ENCODE measurements around the gene ARHGAP26.
A peak's percentile ranks its signal among the peaks of the same experiment; 100 is the strongest.

Gene ARHGAP26

GRCh38 chr5:142852416-142853198 is 82.4 kb downstream of the ARHGAP26 start:
- DNase-seq (ENCODE audit: low spot score): no peak

DNA sequence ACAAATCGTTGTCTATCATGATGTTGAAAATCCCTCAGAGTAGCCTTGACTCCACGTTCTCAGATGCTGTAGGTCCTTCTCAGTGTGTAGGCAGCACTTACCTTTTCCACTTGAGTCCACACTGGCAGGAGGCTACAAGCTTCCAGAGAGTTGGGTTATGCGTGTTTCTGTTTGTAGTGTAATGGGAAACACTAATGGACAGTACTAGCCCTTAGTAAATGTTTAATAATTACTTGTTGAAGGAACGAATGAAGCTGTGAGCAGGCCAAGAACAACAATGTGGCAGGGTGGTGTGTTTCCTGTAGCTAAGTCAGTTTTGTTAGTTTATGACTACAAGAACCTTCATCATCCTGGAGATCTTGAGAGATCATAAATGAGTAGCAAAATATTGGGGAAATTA is 83.5 kb downstream of the ARHGAP26 start:
- DNase-seq (ENCODE audit: low spot score): no peak

DNA sequence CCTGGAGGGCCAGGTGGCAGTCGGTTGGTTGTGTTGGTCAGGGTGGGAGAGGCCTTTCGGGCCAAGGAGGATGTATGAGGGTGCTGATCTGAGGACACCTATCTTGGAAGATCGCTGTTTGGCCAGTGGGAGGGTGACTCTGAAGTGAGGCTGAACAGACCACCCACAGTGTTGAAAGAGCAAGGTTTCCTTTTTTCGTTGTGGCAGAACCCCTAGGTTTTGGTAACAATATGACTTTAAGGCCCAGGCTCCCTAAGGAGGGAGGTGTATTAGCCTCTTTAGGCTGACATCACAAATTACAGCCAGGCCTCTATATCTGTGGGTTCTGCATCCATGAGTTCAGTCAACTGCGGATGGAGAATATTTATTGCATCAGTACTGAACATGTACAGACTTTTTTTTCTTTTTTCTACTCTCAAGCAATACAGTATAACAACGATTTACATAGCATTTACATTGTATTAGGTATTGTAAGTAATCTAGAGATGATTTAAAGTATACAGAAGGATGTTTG is 86.1 kb downstream of the ARHGAP26 start:
- DNase-seq (ENCODE audit: low spot score): no peak

- DNase-seq (ENCODE audit: low spot score): no peak
Observed at GRCh38 chr5:142857405-142857804, 87.2 kb downstream of the ARHGAP26 start.

DNA sequence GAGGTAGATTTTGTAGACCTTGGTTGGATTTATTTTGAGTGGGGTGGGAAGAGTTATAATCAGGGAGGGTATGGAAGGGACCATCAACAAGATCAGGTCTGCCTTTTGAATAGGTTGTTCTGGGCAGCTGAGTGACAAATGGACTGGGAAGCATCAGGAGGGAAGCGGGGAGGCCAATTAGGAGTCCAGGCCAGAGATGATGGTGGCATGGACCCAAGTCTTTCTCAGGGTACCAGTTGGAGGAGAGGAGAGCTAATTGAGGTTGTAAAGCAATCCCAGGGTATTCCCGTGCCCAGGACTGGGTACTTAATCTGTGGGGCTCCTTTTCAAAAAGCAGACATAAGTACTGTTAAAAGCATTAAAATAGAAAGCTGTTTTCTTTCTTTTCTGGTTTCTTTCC is 88.9 kb downstream of the ARHGAP26 start:
- DNase-seq (ENCODE audit: low spot score): no peak

- DNase-seq (ENCODE audit: low spot score): no peak
Observed at GRCh38 chr5:142860270-142860669, 90.1 kb downstream of the ARHGAP26 start.

- no peak for DNase-seq (ENCODE audit: low spot score)
Observed at GRCh38 chr5:142861011-142861410, 90.8 kb downstream of the ARHGAP26 start.

DNA sequence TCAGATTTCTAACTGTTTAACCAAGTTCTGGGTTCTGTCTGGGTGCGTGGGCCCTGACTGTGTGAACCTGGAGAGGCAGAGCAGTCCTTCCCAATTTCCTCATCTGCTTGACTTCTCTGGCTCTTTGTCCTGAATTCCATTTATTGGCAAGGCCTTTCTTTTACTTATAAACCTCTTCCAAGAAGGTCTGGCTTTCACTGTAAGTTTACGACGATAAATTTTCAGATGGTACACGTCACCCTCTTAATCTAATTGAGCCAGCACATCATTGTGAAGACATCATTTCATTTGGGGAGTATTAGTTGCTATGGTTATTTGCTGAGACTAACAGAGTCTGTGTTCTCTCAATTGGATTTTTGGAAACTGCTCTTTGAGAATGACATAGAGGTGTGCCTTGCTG is 92.4 kb downstream of the ARHGAP26 start:
- DNase-seq (ENCODE audit: low spot score): no peak

DNA sequence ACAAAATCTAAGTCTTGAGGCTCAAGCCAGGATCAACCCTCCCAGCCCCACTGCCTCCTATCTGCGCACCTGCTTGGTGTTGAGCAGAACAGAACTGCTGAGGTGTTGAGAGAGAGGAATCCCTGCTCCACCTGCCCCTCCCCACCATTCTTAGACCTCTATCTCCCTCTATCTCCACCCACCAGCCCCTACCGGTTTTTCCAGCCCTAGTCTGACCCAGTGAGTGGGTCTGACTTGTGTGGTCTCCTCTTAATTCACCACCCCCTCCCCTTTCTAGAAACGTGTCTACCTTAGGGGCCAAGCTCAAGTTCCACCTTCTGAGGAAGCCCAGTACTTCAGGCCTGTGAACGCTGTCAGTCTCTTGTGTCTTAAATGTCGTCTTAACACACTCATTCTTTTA is 93.7 kb downstream of the ARHGAP26 start:
- DNase-seq (ENCODE audit: low spot score): no peak

GRCh38 chr5:142864290-142865260 is 94.4 kb downstream of the ARHGAP26 start:
- DNase-seq (ENCODE audit: low spot score): no peak

- no peak for DNase-seq (ENCODE audit: low spot score)
Observed at GRCh38 chr5:142865631-142866030, 95.5 kb downstream of the ARHGAP26 start.

DNA sequence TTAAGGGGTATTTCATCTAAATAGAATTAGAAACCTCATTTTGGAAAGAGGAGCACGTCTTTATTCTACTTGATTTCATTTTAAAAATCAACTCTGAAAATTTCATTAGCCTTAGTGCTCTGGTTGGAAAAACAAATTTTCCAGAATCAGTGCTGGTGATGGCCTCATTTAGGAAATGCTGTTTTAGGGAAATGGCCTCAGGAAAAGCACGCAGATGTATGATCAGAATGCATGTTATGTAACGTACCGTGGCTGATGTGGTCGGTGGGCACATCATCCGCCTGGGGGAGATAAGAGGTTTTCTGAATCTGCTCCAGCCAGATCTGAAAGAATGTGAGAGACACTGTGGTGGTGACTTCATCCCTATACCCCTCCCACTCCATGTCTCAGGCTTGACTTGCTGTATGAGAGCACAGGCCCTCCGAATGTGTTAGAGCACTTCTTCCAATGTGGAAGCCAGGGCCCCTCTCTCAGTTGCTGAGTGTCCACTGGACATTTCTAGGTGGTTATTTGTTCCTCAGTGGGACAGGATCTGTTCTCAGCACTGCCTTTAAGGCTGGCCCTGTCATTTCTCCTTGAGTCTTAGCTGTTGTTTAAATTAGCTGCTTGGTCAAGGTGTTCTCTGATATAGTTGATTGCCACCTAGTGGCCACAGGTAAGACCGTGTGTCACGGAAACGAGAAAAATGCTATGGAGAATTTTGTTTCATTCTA is 96.5 kb downstream of the ARHGAP26 start:
- peak; percentile 67 for DNase-seq (ENCODE audit: low spot score)

DNA sequence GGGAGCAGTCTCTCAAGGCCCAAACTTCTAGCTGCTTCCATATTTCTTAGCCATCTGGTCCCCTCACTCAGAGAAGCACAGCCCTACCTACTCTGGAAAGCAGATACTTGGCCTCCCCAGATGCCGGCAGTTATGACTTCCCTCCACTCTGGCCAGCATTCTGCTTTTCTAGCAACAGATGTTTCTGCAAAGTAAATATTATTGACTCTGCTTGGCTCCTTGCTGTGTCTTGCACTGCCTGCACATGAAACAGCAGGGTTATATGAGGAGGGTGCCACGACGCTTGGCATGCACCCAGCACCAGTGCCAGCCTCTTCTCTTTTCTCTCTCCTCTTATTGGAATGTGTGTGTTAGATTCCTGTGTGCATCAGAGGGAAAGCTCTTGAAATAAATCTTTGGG is 99.7 kb downstream of the ARHGAP26 start:
- DNase-seq (ENCODE audit: low spot score): no peak

DNA sequence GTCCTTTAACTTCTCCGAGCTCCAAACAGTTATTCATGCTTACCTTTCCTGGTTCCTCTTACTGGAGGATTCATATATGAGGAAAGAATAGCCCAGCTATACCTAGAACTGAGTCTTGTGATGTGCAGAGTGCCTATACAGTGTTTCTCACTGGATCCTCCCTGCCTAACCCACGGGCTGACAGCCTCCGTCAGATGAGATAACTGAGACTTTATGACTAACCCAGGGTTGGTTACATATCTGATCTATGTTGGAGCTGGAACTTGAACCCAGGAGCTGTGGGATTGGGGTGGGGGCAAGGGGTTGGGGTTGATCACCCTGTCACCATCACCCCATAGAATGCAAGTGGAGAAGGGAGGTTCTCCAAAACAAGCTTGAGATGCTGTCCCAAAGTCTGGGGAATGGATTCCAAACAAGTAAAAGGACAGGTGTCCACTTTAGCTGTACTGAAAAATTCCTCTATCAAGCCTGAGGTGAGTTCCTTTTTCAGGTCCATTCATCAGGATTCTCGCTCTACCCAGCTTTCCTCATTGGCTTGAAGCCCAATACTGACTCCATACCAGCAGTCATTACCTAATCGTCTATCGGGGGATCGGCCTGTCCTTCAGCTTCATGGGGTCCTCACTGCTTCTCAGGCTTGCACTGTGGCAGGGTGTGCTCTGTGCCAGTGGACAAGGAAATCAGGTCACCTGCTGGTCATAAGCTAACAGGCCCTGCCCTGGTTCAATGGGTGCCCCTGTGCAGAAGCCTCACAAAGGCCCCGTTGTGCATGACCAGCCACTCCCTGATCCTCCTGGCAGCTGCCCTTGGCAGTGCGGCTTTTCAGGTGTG is 100.6 kb downstream of the ARHGAP26 start:
- no peak for DNase-seq (ENCODE audit: low spot score)

DNA sequence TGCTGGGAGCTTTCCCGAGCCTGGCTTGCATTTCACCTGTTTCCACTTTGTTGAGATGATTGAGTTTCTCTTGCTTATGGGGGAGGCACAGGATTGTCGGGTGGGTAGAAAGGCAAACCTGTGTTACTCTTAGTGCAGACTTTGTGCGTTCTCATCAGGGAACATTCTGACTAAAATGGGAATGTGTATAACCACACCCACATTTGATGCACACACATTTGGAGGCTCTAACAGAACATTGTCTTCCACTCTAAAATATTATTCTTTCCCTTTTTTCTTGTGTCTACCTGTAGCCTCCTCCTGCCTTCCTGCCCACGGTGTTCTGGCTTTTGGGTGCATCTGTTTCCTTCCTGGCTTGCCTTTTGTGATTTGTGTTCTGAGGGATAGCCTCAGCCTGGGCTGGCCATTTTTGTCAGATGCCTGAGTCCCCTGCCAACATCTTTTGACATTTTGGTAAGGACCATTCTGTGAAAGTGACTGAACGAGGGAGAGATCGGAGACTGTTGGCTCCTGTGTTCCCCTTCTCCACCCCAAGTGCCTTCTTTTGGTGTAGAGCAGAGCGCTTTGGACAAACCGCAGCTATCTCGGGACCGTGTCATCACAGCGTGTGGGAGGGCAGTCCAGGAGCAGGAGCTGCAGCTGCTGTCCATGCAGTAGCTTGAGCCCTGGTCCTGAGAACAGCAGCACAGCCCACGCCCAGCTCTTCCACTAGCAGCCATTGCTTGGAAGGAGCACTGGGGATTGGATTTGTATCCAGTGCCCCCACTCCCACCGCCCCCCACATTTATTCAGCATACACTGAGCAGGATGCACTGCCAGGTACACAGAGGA is 101.4 kb downstream of the ARHGAP26 start:
- DNase-seq (ENCODE audit: low spot score): peak; percentile 71

- DNase-seq (ENCODE audit: low spot score): no peak
Observed at GRCh38 chr5:142872217-142872616, 102.0 kb downstream of the ARHGAP26 start.

GRCh38 chr5:142872795-142873194 is 102.6 kb downstream of the ARHGAP26 start:
- no peak for DNase-seq (ENCODE audit: low spot score)

GRCh38 chr5:142873831-142874230 is 103.7 kb downstream of the ARHGAP26 start:
- DNase-seq (ENCODE audit: low spot score): no peak

- DNase-seq (ENCODE audit: low spot score): no peak
Observed at GRCh38 chr5:142874540-142874939, 104.4 kb downstream of the ARHGAP26 start.

- DNase-seq (ENCODE audit: low spot score): no peak
Observed at GRCh38 chr5:142875936-142876335, 105.8 kb downstream of the ARHGAP26 start.
